ENCODE measurements around the gene AARS2. TPM values are rescaled to one million over a fixed set of nuclear protein-coding genes. Genes with fewer than 3 reads are reported as not detected.

Gene AARS2
- total and polyA plus RNA-seq, 9 of the 15 experiments (the other 6 are each of a cell fraction or from before 2014, with no cell fraction given), result 0.97 to 34.0 (median 18.3) TPM

- TF ChIP-seq ARID4B (CRISPR knock-in tag; IDR thresholded peaks at IDR 0.05), result peak; percentile 81
- no peak for TF ChIP-seq HDAC3 (IDR thresholded peaks at IDR 0.05; ENCODE audit: borderline replicate concordance, partially characterized antibody)
- no peak; the same call in 1 of the 2 replicates for TF ChIP-seq ERF (CRISPR knock-in tag; IDR thresholded peaks at IDR 0.05)
- peak; percentile 76 for TF ChIP-seq RBM25 (IDR thresholded peaks at IDR 0.05; ENCODE audit: low read depth, low read length, severe bottlenecking)
- TF ChIP-seq ARID3A (IDR thresholded peaks at IDR 0.05; ENCODE audit: borderline replicate concordance, low read depth, low read length), result no peak
- TF ChIP-seq ZFP1 (CRISPR knock-in tag; IDR thresholded peaks at IDR 0.05), result 0 out of 2 replicates have a peak, but pooled peaks have one; percentile 21
- 0 out of 2 replicates have a peak, but pooled peaks have one; percentile 15 for TF ChIP-seq ZNF143 (CRISPR knock-in tag; IDR thresholded peaks at IDR 0.05)
- peak; percentile 84 for TF ChIP-seq FIP1L1 (IDR thresholded peaks at IDR 0.05; ENCODE audit: low read depth, low read length, poor library complexity, severe bottlenecking)
- no peak for TF ChIP-seq E2F3 (CRISPR knock-in tag; IDR thresholded peaks at IDR 0.05)
- TF ChIP-seq ZZZ3 (IDR thresholded peaks at IDR 0.05), result peak; percentile 84
- 0 out of 2 replicates have a peak, but pooled peaks have one; percentile 22 for TF ChIP-seq PHB2 (IDR thresholded peaks at IDR 0.05; ENCODE audit: low read depth)
- TF ChIP-seq BRD4 (IDR thresholded peaks at IDR 0.05), result peak; percentile 75; the same call in 1 of the 2 replicates
- no peak for TF ChIP-seq MED1 (CRISPR knock-in tag; IDR thresholded peaks at IDR 0.05; ENCODE audit: borderline replicate concordance)
- TF ChIP-seq SMC3 (conservative IDR thresholded peaks at IDR 0.05; ENCODE audit: insufficient read depth, low read depth, low read length), result peak; percentile 16; the same call in 1 of the 2 replicates
- TF ChIP-seq ZNF134 (CRISPR knock-in tag; conservative IDR thresholded peaks at IDR 0.05), result 0 out of 2 replicates have a peak, but pooled peaks have one; percentile 5
- TF ChIP-seq RAD21 (CRISPR knock-in tag; conservative IDR thresholded peaks at IDR 0.05 in 1 of 2, IDR thresholded peaks at IDR 0.05 in 1 of 2), result peak in 1 of 2 experiments; percentile 16; a peak in 1 of 4 replicates
- no peak for TF ChIP-seq GATAD2A (IDR thresholded peaks at IDR 0.05)
- TF ChIP-seq MXD1 (CRISPR knock-in tag; IDR thresholded peaks at IDR 0.05; ENCODE audit: borderline replicate concordance, poor library complexity, severe bottlenecking), result no peak
- peak; percentile 70 to 84 for TF ChIP-seq KDM1A (IDR thresholded peaks at IDR 0.05)
- TF ChIP-seq MAFF (IDR thresholded peaks at IDR 0.05; ENCODE audit: low read length), result no peak
Observed at GRCh38 chr6:44312901-44313788, at the start of gene AARS2 (continued).
